Calu3 (cell line): Measurements from ENCODE around the gene LSAMP. TPM values are rescaled to one million over a fixed set of nuclear protein-coding genes. Genes with fewer than 3 reads are reported as not detected.

Experiments
- BruUV-seq: library from RNA; stranded (reverse); fragments of 400-500 nt; replicated peaks from 2 replicates; lab custom pipeline; 2021; lab: Mats Ljungman, UMichigan
- CTCF ChIA-PET: fragments of 300-600 bp; sonication (Branson Sonifier 250); formaldehyde crosslinking; loops from one replicate; lab custom pipeline; 2022; ENCODE audit warnings: antibody characterized with exemption; lab: Charles Lee
- DNase-seq: peaks from one replicate; pipeline ENCODE4 v3.0.0; 2022
- H3K27ac Mint-ChIP-seq: one replicate; pipeline ENCODE4 v1.8.0; 2022; ENCODE audit warnings: mixed read lengths; ENCODE audit not compliant: unreplicated experiment
- H3K27me3 Mint-ChIP-seq: one replicate; pipeline ENCODE4 v1.8.0; 2022; ENCODE audit warnings: mixed read lengths; ENCODE audit not compliant: unreplicated experiment
- H3K36me3 Mint-ChIP-seq: one replicate; pipeline ENCODE4 v1.8.0; 2022; ENCODE audit warnings: mild to moderate bottlenecking, moderate library complexity, mixed read lengths; ENCODE audit not compliant: insufficient read depth, unreplicated experiment
- H3K4me1 Mint-ChIP-seq: one replicate; pipeline ENCODE4 v1.8.0; 2022; ENCODE audit warnings: mild to moderate bottlenecking, low read depth, mixed read lengths; ENCODE audit not compliant: unreplicated experiment
- H3K4me3 Mint-ChIP-seq: one replicate; pipeline ENCODE4 v1.8.0; 2022; ENCODE audit warnings: mild to moderate bottlenecking, low read depth, moderate library complexity, mixed read lengths; ENCODE audit not compliant: unreplicated experiment
- H3K9me3 Mint-ChIP-seq: one replicate; pipeline ENCODE4 v1.8.0; 2022; ENCODE audit warnings: low read depth, mixed read lengths; ENCODE audit not compliant: unreplicated experiment
- intact Hi-C: fragments of 100-400 bp; cut with micrococcal nuclease; formaldehyde crosslinking; loops from one replicate; pipeline ENCODE4 v1.10.0; 2022; ENCODE audit not compliant: unreplicated experiment
- total RNA-seq: library from RNA; stranded (reverse); gene quantifications from 2 replicates; pipeline ENCODE4 v1.2.3, GENCODE V29; 2022
- TF ChIP-seq, protein P1 (sequence below): fragments of 200-600 bp; IDR thresholded peaks from one replicate; pipeline ENCODE4 v1.8.0; 2022; ENCODE audit warnings: antibody characterized with exemption; ENCODE audit not compliant: unreplicated experiment

The LSAMP gene
- total RNA-seq, 1 experiment from 2014 or later, result 0.90 TPM

DNA sequence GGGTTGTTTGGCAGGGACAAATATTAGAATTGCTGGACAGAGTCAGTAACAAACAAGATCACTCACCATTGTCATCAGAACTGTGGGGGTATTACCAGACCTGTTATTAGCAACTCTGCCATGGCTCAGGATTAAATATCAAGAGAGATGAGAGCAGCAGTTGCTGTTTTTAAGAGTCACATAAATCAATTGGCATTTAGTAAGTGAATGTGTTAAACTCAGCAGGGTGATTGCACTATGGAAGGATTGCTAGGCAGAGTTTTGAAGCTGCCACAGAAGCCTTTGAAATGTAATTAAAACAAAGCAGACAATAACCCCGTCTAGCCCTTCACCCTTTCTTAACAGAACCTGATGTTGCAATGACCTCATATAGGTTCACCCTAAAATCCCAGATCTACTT lies 583.2 kb downstream of the LSAMP start:
- no peaks in the 10 kb centered on the region for H3K4me1 Mint-ChIP-seq
- no peaks in the 10 kb centered on the region for H3K27me3 Mint-ChIP-seq
- H3K9me3 Mint-ChIP-seq, result no peaks in the 10 kb centered on the region
- H3K27ac Mint-ChIP-seq, result no peak overlapping the region
- H3K4me3 Mint-ChIP-seq, result no peak overlapping the region
- CTCF ChIA-PET, result no interaction called here
- intact Hi-C loops, result no loop called here
- no peaks in the 10 kb centered on the region for H3K36me3 Mint-ChIP-seq
- TF ChIP-seq, protein P1, sequence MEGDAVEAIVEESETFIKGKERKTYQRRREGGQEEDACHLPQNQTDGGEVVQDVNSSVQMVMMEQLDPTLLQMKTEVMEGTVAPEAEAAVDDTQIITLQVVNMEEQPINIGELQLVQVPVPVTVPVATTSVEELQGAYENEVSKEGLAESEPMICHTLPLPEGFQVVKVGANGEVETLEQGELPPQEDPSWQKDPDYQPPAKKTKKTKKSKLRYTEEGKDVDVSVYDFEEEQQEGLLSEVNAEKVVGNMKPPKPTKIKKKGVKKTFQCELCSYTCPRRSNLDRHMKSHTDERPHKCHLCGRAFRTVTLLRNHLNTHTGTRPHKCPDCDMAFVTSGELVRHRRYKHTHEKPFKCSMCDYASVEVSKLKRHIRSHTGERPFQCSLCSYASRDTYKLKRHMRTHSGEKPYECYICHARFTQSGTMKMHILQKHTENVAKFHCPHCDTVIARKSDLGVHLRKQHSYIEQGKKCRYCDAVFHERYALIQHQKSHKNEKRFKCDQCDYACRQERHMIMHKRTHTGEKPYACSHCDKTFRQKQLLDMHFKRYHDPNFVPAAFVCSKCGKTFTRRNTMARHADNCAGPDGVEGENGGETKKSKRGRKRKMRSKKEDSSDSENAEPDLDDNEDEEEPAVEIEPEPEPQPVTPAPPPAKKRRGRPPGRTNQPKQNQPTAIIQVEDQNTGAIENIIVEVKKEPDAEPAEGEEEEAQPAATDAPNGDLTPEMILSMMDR, result no peak
- BruUV-seq, result no TSS peak
- no peak for DNase-seq

- no peaks in the 10 kb centered on the region for H3K9me3 Mint-ChIP-seq
- H3K4me3 Mint-ChIP-seq, result no peak overlapping the region
- BruUV-seq, result no TSS peak
- CTCF ChIA-PET, result no interaction called here
- no peak overlapping the region for H3K27ac Mint-ChIP-seq
- no peaks in the 10 kb centered on the region for H3K27me3 Mint-ChIP-seq
- no peaks in the 10 kb centered on the region for H3K4me1 Mint-ChIP-seq
- TF ChIP-seq, protein P1, result no peak
- intact Hi-C loops, result no loop called here
- no peak for DNase-seq
- no peaks in the 10 kb centered on the region for H3K36me3 Mint-ChIP-seq
Observed at GRCh38 chr3:115861166-115861733, 584.0 kb downstream of the LSAMP start.

GRCh38 chr3:115860766-115861165 lies 584.5 kb downstream of the LSAMP start:
- DNase-seq, result no peak
- intact Hi-C loops, result no loop called here
- Mint-ChIP-seq H3K36me3 (no peaks in the 10 kb centered on the region), H3K27ac (no peak overlapping the region), H3K4me3 (no peak overlapping the region), H3K27me3 (no peaks in the 10 kb centered on the region), H3K4me1 (peaks cover 2% of the 10 kb centered on the region), H3K9me3 (no peaks in the 10 kb centered on the region)
- TF ChIP-seq, protein P1, result no peak
- CTCF ChIA-PET, result no interaction called here
- BruUV-seq, result no TSS peak

GRCh38 chr3:115859002-115859807 lies 586.1 kb downstream of the LSAMP start:
- no peak overlapping the region for H3K4me3 Mint-ChIP-seq
- CTCF ChIA-PET, result no interaction called here
- TF ChIP-seq, protein P1, result no peak
- no peaks in the 10 kb centered on the region for H3K27me3 Mint-ChIP-seq
- H3K27ac Mint-ChIP-seq, result no peak overlapping the region
- no peaks in the 10 kb centered on the region for H3K36me3 Mint-ChIP-seq
- no peak for DNase-seq
- intact Hi-C loops, result no loop called here
- no TSS peak for BruUV-seq
- peaks cover 7% of the 10 kb centered on the region for H3K4me1 Mint-ChIP-seq
- H3K9me3 Mint-ChIP-seq, result no peaks in the 10 kb centered on the region
